KBM-7 (cell line): ENCODE results near the gene EDEM1.
A peak's percentile ranks its signal among the peaks of the same experiment; 100 is the strongest.

Experiments used
- DNase-seq: peaks from one replicate; pipeline ENCODE4 v3.0.0-alpha.2; 2015
- in situ Hi-C: fragments of 300-500 bp; cut with MboI; formaldehyde crosslinking; loops from 2 replicates; pipeline ENCODE4 v1.14.3; 2020; ENCODE audit warnings: low sequenced_read_pairs, low pct_unique_long_range_greater_than_20kb, mixed read lengths

Gene EDEM1

GRCh38 chr3:5195605-5196004, 8.1 kb downstream of the EDEM1 start:
- in situ Hi-C loops: no loop called here
- peak; percentile 75 for DNase-seq

DNA sequence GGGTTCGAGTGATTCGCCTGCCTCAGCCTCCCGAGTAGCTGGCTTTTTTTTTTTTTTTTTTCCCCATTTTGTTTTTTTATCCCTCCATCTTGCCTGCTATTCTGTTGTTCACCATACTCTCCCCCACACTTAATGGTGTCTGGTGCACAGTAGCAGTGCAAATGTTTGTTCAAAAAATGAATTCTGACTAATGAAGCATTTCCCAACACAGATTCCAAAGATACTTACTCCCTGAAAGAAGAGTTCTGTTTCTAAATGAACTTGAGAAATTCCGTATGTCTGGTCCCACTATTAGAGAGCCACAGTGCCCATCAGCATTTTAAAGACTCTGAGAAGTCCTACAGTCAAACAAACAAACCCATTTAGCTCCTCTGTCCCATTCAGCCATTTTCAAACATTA, 9.5 kb downstream of the EDEM1 start:
- in situ Hi-C loops: no loop called here
- no peak for DNase-seq

GRCh38 chr3:5197470-5198312, 10.2 kb downstream of the EDEM1 start:
- in situ Hi-C loops: no loop called here

DNA sequence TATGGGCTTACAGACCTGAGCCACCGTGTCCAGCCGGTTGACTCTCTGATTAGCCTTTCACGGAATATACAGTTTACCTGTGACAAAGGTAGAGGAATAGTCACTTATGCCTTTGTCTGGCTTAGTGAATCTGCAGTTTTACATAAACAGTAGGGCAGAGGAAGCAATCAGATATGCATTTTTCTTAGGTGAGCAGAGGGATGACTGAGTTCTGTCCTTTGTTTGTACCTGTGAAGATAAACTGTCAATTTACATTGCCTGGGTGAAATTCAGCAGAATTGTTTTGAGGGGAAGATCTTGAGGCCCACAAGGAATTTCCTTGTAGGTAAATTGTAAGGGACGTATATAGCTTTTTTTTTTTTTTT, 10.8 kb downstream of the EDEM1 start:
- no peak for DNase-seq
- in situ Hi-C loops: no loop called here

More at GRCh38 chr3:5197470-5198312, 10.2 kb downstream of the EDEM1 start:
- peak; percentile 50 for DNase-seq

GRCh38 chr3:5198986-5199731, 11.7 kb downstream of the EDEM1 start:
- DNase-seq: peak; percentile 56
- in situ Hi-C loops: no loop called here

DNA sequence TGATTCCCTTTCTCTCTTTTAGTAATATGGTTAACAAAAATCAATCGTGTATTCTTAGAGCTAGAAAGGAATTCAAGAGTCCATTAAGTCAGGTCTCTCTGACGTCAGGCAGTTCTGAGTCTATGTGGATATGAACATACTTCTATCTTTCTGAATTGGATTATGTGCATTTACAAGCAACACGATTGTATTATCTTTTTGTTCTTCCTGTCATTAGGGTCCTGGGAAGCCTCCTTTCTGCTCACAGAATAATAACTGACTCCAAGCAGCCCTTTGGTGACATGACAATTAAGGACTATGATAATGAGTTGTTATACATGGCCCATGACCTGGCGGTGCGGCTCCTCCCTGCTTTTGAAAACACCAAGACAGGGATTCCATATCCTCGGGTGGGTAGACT, 14.0 kb downstream of the EDEM1 start:
- no peak for DNase-seq
- in situ Hi-C loops: no loop called here

- no peak for DNase-seq
- in situ Hi-C loops: no loop called here
Observed at GRCh38 chr3:5202222-5202621, 14.7 kb downstream of the EDEM1 start.

GRCh38 chr3:5205165-5205941, 17.8 kb downstream of the EDEM1 start:
- in situ Hi-C loops: no loop called here
- DNase-seq: no peak

DNA sequence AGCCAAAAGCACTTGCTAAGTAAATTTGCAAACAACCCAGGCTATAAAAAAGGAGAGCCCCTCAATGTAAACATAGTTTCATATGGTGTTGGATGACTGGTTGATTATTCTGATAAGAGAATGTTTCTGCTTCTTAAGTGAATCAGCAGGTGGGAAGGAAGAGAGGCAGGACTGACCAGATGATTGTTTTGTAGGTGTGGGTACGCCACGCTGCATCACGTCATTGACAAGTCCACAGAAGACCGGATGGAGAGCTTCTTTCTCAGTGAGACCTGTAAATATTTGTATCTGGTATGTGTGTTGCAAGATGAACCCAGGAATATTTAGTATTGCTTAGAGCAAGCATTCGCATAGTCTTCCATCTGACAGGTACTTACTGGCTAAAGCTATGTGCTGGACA, 23.4 kb downstream of the EDEM1 start:
- in situ Hi-C loops: no loop called here
- DNase-seq: no peak

GRCh38 chr3:5212628-5213573, 25.4 kb downstream of the EDEM1 start:
- DNase-seq: no peak
- in situ Hi-C loops: no loop called here

DNA sequence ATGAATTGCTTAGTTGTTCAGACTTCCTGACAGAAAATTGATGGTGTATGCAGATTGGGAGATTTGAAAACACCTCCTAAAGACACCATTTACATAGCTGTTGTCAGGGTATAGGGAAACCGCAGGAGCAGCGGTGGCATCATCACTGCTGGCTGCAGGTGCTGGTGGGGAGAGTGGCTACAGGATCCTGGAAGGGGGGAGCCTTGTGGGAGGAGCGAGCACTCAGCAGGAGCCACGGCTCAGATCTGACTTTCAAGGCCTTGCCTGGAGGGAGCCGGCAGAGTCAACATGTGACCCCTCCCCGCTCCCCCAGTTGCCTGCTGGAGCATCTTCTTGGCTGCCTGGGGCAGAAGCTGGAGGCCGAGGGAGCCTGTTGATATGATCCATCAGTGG, 26.1 kb downstream of the EDEM1 start:
- no peak for DNase-seq
- in situ Hi-C loops: no loop called here

DNA sequence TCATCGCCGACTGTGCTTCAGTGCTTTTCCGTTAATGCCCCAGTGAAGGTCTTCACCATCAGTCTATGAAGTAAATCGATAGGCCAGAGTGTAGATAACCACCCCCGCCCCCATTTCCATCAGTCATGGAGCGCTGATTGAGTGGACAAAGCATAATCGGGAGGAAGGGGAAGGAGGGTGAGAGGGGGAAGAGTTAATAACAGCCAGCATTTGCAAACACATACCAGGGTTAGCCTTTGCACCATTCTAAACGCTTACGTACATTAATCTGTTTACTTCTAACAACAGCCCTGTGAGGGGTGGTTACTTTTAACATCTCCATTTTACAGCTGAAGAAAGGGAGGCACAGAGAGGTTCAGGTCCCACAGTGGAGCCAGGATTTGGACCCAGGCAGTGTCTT, 26.8 kb downstream of the EDEM1 start:
- in situ Hi-C loops: no loop called here
- DNase-seq: no peak

GRCh38 chr3:5217824-5218595, 30.5 kb downstream of the EDEM1 start:
- in situ Hi-C loops: no loop called here
- DNase-seq: no peak

DNA sequence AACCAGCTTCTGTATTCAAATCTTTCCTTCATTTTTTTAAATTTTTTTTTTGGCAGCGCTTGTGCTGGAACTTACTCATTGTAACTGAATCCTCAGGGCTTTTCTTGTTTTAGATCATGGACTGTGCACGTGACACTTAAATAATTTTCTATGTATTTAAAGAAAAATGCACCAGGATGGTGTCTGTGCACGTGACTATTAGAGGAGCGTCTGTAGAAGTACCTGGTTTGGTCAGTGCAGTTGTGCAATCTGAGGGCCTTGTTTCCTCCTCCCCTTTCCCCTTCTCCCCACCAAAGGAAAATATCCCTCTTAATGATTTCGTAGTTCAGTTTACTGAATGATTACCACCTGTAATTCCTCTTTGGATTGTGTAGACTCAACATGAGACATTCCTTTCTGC, 31.3 kb downstream of the EDEM1 start:
- in situ Hi-C loops: no loop called here
- no peak for DNase-seq

- no peak for DNase-seq
- in situ Hi-C loops: no loop called here
Observed at GRCh38 chr3:5219216-5219615, 31.7 kb downstream of the EDEM1 start.

- DNase-seq: no peak
- in situ Hi-C loops: no loop called here
Observed at GRCh38 chr3:5220193-5220592, 32.7 kb downstream of the EDEM1 start.

GRCh38 chr3:5220667-5221431, 33.3 kb downstream of the EDEM1 start:
- in situ Hi-C loops: no loop called here

More at GRCh38 chr3:5220667-5221431, 33.3 kb downstream of the EDEM1 start:
- DNase-seq: no peak
